ENCODE results near the gene CPPED1. TPM values are rescaled to one million over a fixed set of nuclear protein-coding genes. Genes with fewer than 3 reads are reported as not detected.

CPPED1 gene
- total RNA-seq, 1 experiment from 2014 or later = 7.9 TPM

DNA sequence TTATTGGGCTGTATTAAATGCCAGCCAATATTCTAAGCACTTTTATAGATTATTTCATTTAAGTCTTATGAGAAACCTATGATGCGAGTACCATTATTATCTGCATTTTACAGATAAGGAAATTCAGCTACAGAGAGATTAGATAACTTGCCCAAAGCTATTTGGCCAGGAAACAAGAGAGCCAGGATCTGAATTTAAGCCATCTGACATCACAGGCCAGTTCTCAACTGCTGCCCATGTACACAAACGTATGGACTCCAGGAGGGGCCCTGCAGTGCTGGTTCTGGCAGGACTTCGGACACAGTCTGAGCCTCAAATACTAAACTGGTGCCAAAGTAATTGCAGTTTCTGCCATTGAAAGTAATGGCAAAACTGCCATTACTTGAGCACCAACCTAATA, 40.2 kb downstream of the CPPED1 start:
- Histone ChIP-seq H2BK12ac (ENCODE audit: insufficient read length, low read depth, low read length) (no peak overlapping the region), H3K18ac (ENCODE audit: insufficient read length, low read depth, low read length) (no peak overlapping the region), H4K20me1 (ENCODE audit: control insufficient read depth, insufficient read depth, insufficient read length) (no peaks in the 10 kb centered on the region), H4K91ac (ENCODE audit: insufficient read length, low read depth, low read length) (no peak overlapping the region), H3K23me2 (ENCODE audit: insufficient read length, low read depth, low read length, poor library complexity, severe bottlenecking) (no peaks in the 10 kb centered on the region), H3K14ac (ENCODE audit: insufficient read depth, low read length) (no peak overlapping the region), H3K79me1 (ENCODE audit: insufficient read depth, low read depth, low read length, poor library complexity, severe bottlenecking) (no peaks in the 10 kb centered on the region), H3K9me3 (ENCODE audit: control insufficient read depth, low read depth, low read length) (no peaks in the 10 kb centered on the region), H3K9ac (ENCODE audit: extremely low read depth, insufficient read length, low read length) (no peak overlapping the region), H2AK5ac (ENCODE audit: insufficient read length, low read length) (no peak overlapping the region), H3K56ac (ENCODE audit: insufficient read length, low read depth, low read length) (no peak overlapping the region), H3K23ac (ENCODE audit: insufficient read length, low read depth, low read length) (no peak overlapping the region), H2BK5ac (ENCODE audit: insufficient read length, low read length) (no peak overlapping the region), H3K79me2 (ENCODE audit: insufficient read depth, low read length) (no peaks in the 10 kb centered on the region), H4K8ac (replicated peaks; ENCODE audit: insufficient read length, low read depth, low read length) (no peak overlapping the region), H2BK15ac (ENCODE audit: low read depth, low read length) (no peak overlapping the region), H2BK120ac (ENCODE audit: low read depth, low read length, poor library complexity, severe bottlenecking) (no peak overlapping the region), H4K5ac (ENCODE audit: insufficient read length, low read depth, low read length) (no peak overlapping the region), H3T11ph (ENCODE audit: low read length) (no peak overlapping the region), H3K27me3 (ENCODE audit: insufficient read depth, low read length) (no peaks in the 10 kb centered on the region), H2BK20ac (ENCODE audit: low read depth, low read length, poor library complexity, severe bottlenecking) (no peak overlapping the region), H2AFZ (ENCODE audit: low read length) (no peak overlapping the region), H3K4me1 (ENCODE audit: insufficient read depth, low read length) (no peaks in the 10 kb centered on the region; the same call in 1 of the 2 replicates), H3K4me2 (ENCODE audit: insufficient read depth, insufficient read length, low read length) (no peak overlapping the region), H3K4ac (ENCODE audit: low read depth, low read length) (no peak overlapping the region), H3K27ac (ENCODE audit: insufficient read length, low read depth, low read length) (no peak overlapping the region)
- no peak overlapping the region for H3K4me3 Mint-ChIP-seq
- TF ChIP-seq, protein P1, sequence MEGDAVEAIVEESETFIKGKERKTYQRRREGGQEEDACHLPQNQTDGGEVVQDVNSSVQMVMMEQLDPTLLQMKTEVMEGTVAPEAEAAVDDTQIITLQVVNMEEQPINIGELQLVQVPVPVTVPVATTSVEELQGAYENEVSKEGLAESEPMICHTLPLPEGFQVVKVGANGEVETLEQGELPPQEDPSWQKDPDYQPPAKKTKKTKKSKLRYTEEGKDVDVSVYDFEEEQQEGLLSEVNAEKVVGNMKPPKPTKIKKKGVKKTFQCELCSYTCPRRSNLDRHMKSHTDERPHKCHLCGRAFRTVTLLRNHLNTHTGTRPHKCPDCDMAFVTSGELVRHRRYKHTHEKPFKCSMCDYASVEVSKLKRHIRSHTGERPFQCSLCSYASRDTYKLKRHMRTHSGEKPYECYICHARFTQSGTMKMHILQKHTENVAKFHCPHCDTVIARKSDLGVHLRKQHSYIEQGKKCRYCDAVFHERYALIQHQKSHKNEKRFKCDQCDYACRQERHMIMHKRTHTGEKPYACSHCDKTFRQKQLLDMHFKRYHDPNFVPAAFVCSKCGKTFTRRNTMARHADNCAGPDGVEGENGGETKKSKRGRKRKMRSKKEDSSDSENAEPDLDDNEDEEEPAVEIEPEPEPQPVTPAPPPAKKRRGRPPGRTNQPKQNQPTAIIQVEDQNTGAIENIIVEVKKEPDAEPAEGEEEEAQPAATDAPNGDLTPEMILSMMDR (conservative IDR thresholded peaks at IDR 0.05) = no peak
- no CpG with 5 or more reads among the region's 3 CpGs for WGBS (ENCODE audit: extremely low coverage, insufficient read length, low lambda C conversion rate)
- no peaks in the 10 kb centered on the region for H3K27me3 Mint-ChIP-seq (ENCODE audit: low read depth)
- H3K9me3 Mint-ChIP-seq = no peaks in the 10 kb centered on the region
- H3K27ac Mint-ChIP-seq = no peak overlapping the region
- peaks cover 0 to 3% (median 0%) of the 10 kb centered on the region in 3 experiments; a peak in 1 of 7 replicates for H3K36me3 Mint-ChIP-seq (ENCODE audit: insufficient read depth in 1 of 3, low read depth in 3 of 3)
- H3K4me1 Mint-ChIP-seq = peaks cover 8 to 9% of the 10 kb centered on the region in 2 experiments
- DNase-seq = no peak
